ENCODE results near the gene GRIK3.

The GRIK3 gene

GRCh38 chr1:36894824-36895223, 139.5 kb downstream of the GRIK3 start:
- Histone ChIP-seq H3K36me3 (ENCODE audit: control insufficient read depth in 1 of 2, insufficient read depth in 2 of 2, low read depth in 1 of 2, low read length in 2 of 2) (no peaks in the 10 kb centered on the region), H3K23ac (ENCODE audit: low read length in 2 of 2) (no peak overlapping the region), H3K4me1 (ENCODE audit: control insufficient read depth, insufficient read depth, low read depth, low read length) (no peaks in the 10 kb centered on the region), H3K14ac (ENCODE audit: low read length in 2 of 2) (no peak overlapping the region), H4K91ac (ENCODE audit: low read length) (no peak overlapping the region), H3K4me3 (ENCODE audit: insufficient read depth in 1 of 2, low read depth in 1 of 2, low read length in 2 of 2) (no peak overlapping the region), H2BK12ac (ENCODE audit: low read length in 2 of 2) (no peak overlapping the region), H3K9ac (ENCODE audit: low read length) (no peak overlapping the region), H2AK5ac (ENCODE audit: low read length, severe bottlenecking) (no peak overlapping the region), H3K9me3 (ENCODE audit: control insufficient read depth, low read length) (peaks cover 25% of the 10 kb centered on the region), H3K79me1 (replicated peaks; ENCODE audit: low read length, poor library complexity, severe bottlenecking) (no peaks in the 10 kb centered on the region), H3K27ac (ENCODE audit: low read length, poor library complexity, severe bottlenecking) (no peak overlapping the region), H4K8ac (ENCODE audit: low read length) (no peak overlapping the region), H3K18ac (ENCODE audit: low read depth in 1 of 2, low read length in 2 of 2) (no peak overlapping the region), H3K4ac (ENCODE audit: low read depth in 1 of 2, low read length in 2 of 2) (no peak overlapping the region), H3K27me3 (ENCODE audit: control insufficient read depth in 1 of 2, insufficient read depth in 1 of 2, low read length in 2 of 2) (no peaks in the 10 kb centered on the region), H3K4me2 (ENCODE audit: low read length, poor library complexity, severe bottlenecking) (no peak overlapping the region), H2BK5ac (ENCODE audit: low read depth, low read length, poor library complexity, severe bottlenecking) (no peak overlapping the region), H2AFZ (ENCODE audit: low read depth, low read length) (no peak overlapping the region), H2BK120ac (ENCODE audit: low read depth, low read length) (no peak overlapping the region), H2BK15ac (ENCODE audit: low read depth, poor library complexity, severe bottlenecking) (no peak overlapping the region)
- DNase-seq: no peak
- WGBS: 62% methylated on average over 3 of the region's 3 CpGs

GRCh38 chr1:36890776-36891175, 143.5 kb downstream of the GRIK3 start:
- WGBS: 77% methylated on average over 9 of the region's 9 CpGs
- no peak overlapping the region for H3K18ac ChIP-seq (ENCODE audit: low read depth in 1 of 2, low read length in 2 of 2)
- no peak overlapping the region for H3K4me2 ChIP-seq (ENCODE audit: low read length, poor library complexity, severe bottlenecking)
- H3K27me3 ChIP-seq (ENCODE audit: control insufficient read depth in 1 of 2, insufficient read depth in 1 of 2, low read length in 2 of 2): no peaks in the 10 kb centered on the region
- H3K4ac ChIP-seq (ENCODE audit: low read depth in 1 of 2, low read length in 2 of 2): no peak overlapping the region
- no peaks in the 10 kb centered on the region for H3K4me1 ChIP-seq (ENCODE audit: control insufficient read depth, insufficient read depth, low read depth, low read length)
- H2AFZ ChIP-seq (ENCODE audit: low read depth, low read length): no peak overlapping the region
- H2BK12ac ChIP-seq (ENCODE audit: low read length in 2 of 2): no peak overlapping the region
- H4K8ac ChIP-seq (ENCODE audit: low read length): no peak overlapping the region
- H2BK5ac ChIP-seq (ENCODE audit: low read depth, low read length, poor library complexity, severe bottlenecking): no peak overlapping the region
- no peak overlapping the region for H3K23ac ChIP-seq (ENCODE audit: low read length in 2 of 2)
- no peak overlapping the region for H2BK15ac ChIP-seq (ENCODE audit: low read depth, poor library complexity, severe bottlenecking)
- H3K9ac ChIP-seq (ENCODE audit: low read length): no peak overlapping the region
- no peaks in the 10 kb centered on the region for H3K79me1 ChIP-seq (replicated peaks; ENCODE audit: low read length, poor library complexity, severe bottlenecking)
- H3K9me3 ChIP-seq (ENCODE audit: control insufficient read depth, low read length): peaks cover 5% of the 10 kb centered on the region
- no peak overlapping the region for H3K14ac ChIP-seq (ENCODE audit: low read length in 2 of 2)
- H3K4me3 ChIP-seq (ENCODE audit: insufficient read depth in 1 of 2, low read depth in 1 of 2, low read length in 2 of 2): no peak overlapping the region
- no peak overlapping the region for H2AK5ac ChIP-seq (ENCODE audit: low read length, severe bottlenecking)
- H4K91ac ChIP-seq (ENCODE audit: low read length): no peak overlapping the region
- DNase-seq: no peak
- no peak overlapping the region for H2BK120ac ChIP-seq (ENCODE audit: low read depth, low read length)
- H3K27ac ChIP-seq (ENCODE audit: low read length, poor library complexity, severe bottlenecking): no peak overlapping the region
- H3K36me3 ChIP-seq (ENCODE audit: control insufficient read depth in 1 of 2, insufficient read depth in 2 of 2, low read depth in 1 of 2, low read length in 2 of 2): no peaks in the 10 kb centered on the region

- Histone ChIP-seq H2BK15ac (ENCODE audit: low read depth, poor library complexity, severe bottlenecking) (no peak overlapping the region), H3K4me1 (ENCODE audit: control insufficient read depth, insufficient read depth, low read depth, low read length) (no peaks in the 10 kb centered on the region), H3K9ac (ENCODE audit: low read length) (no peak overlapping the region), H3K4me2 (ENCODE audit: low read length, poor library complexity, severe bottlenecking) (no peak overlapping the region), H2AFZ (ENCODE audit: low read depth, low read length) (no peak overlapping the region), H3K9me3 (ENCODE audit: control insufficient read depth, low read length) (no peaks in the 10 kb centered on the region), H3K4me3 (ENCODE audit: insufficient read depth in 1 of 2, low read depth in 1 of 2, low read length in 2 of 2) (no peak overlapping the region), H2AK5ac (ENCODE audit: low read length, severe bottlenecking) (no peak overlapping the region), H3K14ac (ENCODE audit: low read length in 2 of 2) (no peak overlapping the region), H3K4ac (ENCODE audit: low read depth in 1 of 2, low read length in 2 of 2) (no peak overlapping the region), H3K36me3 (ENCODE audit: control insufficient read depth in 1 of 2, insufficient read depth in 2 of 2, low read depth in 1 of 2, low read length in 2 of 2) (no peaks in the 10 kb centered on the region), H4K91ac (ENCODE audit: low read length) (no peak overlapping the region), H2BK5ac (ENCODE audit: low read depth, low read length, poor library complexity, severe bottlenecking) (no peak overlapping the region), H2BK120ac (ENCODE audit: low read depth, low read length) (no peak overlapping the region), H4K8ac (ENCODE audit: low read length) (no peak overlapping the region), H3K18ac (ENCODE audit: low read depth in 1 of 2, low read length in 2 of 2) (no peak overlapping the region), H3K79me1 (replicated peaks; ENCODE audit: low read length, poor library complexity, severe bottlenecking) (no peaks in the 10 kb centered on the region), H3K23ac (ENCODE audit: low read length in 2 of 2) (no peak overlapping the region), H3K27ac (ENCODE audit: low read length, poor library complexity, severe bottlenecking) (no peak overlapping the region), H2BK12ac (ENCODE audit: low read length in 2 of 2) (no peak overlapping the region), H3K27me3 (ENCODE audit: control insufficient read depth in 1 of 2, insufficient read depth in 1 of 2, low read length in 2 of 2) (no peaks in the 10 kb centered on the region)
- 57% methylated on average over 5 of the region's 7 CpGs for WGBS
- DNase-seq: no peak
Measured at GRCh38 chr1:36889478-36890226, 144.7 kb downstream of the GRIK3 start.

- Histone ChIP-seq H3K18ac (ENCODE audit: low read depth in 1 of 2, low read length in 2 of 2) (no peak overlapping the region), H4K91ac (ENCODE audit: low read length) (no peak overlapping the region), H3K4me1 (ENCODE audit: control insufficient read depth, insufficient read depth, low read depth, low read length) (no peaks in the 10 kb centered on the region)
Measured at GRCh38 chr1:36888811-36889477, 145.4 kb downstream of the GRIK3 start.

More at GRCh38 chr1:36888811-36889477, 145.4 kb downstream of the GRIK3 start:
- Histone ChIP-seq H3K23ac (ENCODE audit: low read length in 2 of 2) (no peak overlapping the region), H4K8ac (ENCODE audit: low read length) (no peak overlapping the region), H2AFZ (ENCODE audit: low read depth, low read length) (no peak overlapping the region), H3K4ac (ENCODE audit: low read depth in 1 of 2, low read length in 2 of 2) (no peak overlapping the region), H3K36me3 (ENCODE audit: control insufficient read depth in 1 of 2, insufficient read depth in 2 of 2, low read depth in 1 of 2, low read length in 2 of 2) (no peaks in the 10 kb centered on the region), H2AK5ac (ENCODE audit: low read length, severe bottlenecking) (no peak overlapping the region), H3K79me1 (replicated peaks; ENCODE audit: low read length, poor library complexity, severe bottlenecking) (no peaks in the 10 kb centered on the region), H2BK120ac (ENCODE audit: low read depth, low read length) (no peak overlapping the region), H2BK5ac (ENCODE audit: low read depth, low read length, poor library complexity, severe bottlenecking) (no peak overlapping the region), H2BK15ac (ENCODE audit: low read depth, poor library complexity, severe bottlenecking) (no peak overlapping the region), H3K14ac (ENCODE audit: low read length in 2 of 2) (no peak overlapping the region), H2BK12ac (ENCODE audit: low read length in 2 of 2) (no peak overlapping the region), H3K4me2 (ENCODE audit: low read length, poor library complexity, severe bottlenecking) (no peak overlapping the region), H3K4me3 (ENCODE audit: insufficient read depth in 1 of 2, low read depth in 1 of 2, low read length in 2 of 2) (no peak overlapping the region), H3K27me3 (ENCODE audit: control insufficient read depth in 1 of 2, insufficient read depth in 1 of 2, low read length in 2 of 2) (no peaks in the 10 kb centered on the region), H3K27ac (ENCODE audit: low read length, poor library complexity, severe bottlenecking) (no peak overlapping the region), H3K9ac (ENCODE audit: low read length) (no peak overlapping the region), H3K9me3 (ENCODE audit: control insufficient read depth, low read length) (no peaks in the 10 kb centered on the region)
- DNase-seq: no peak
- 69% methylated on average over 5 of the region's 7 CpGs for WGBS

Data from mesenchymal stem cell (in vitro differentiated cells and primary cell).